ENCODE measurements around the gene USP31.

The USP31 gene

DNA sequence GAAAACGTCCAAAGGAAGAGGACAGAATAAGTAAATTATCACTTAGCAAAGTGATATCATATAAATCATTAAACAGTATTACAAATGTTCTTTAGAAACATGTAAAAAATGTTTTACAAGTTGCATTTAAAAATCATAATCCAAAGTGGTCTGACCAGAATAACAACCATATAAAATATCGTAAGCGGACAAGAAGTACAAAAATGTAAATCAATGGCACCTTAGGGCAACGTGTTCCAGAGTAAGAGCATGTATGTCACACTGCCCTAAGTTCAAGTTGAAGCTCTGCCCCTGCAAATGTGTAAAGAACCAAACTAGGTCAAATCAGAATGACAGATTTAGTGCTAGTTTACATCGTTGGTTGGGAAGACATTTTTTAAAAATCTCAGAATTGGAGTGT, 11.4 kb downstream of the USP31 start:
- H3K27ac ChIP-seq, result no peak overlapping the region
- no peak for DNase-seq (ENCODE audit: low read depth, low spot score)

DNA sequence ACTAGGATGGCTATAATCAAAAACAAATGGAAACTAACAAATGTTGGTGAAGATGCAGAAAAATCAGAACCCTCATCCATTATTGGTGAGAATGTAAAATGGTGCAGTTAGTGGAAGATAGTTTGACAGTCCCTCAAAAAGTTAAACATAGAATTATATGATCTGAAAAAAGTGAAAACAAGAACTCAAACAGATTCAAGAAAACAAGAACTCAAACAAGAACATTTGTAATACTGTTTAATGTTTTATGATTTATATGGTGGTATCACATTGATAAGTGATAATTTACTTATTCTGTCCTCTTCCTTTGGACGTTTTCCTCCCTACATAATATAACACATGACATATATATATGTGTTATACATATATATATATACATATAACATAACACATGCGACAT, 12.0 kb downstream of the USP31 start:
- H3K27ac ChIP-seq, result no peak overlapping the region
- no peak for DNase-seq (ENCODE audit: low read depth, low spot score)

DNA sequence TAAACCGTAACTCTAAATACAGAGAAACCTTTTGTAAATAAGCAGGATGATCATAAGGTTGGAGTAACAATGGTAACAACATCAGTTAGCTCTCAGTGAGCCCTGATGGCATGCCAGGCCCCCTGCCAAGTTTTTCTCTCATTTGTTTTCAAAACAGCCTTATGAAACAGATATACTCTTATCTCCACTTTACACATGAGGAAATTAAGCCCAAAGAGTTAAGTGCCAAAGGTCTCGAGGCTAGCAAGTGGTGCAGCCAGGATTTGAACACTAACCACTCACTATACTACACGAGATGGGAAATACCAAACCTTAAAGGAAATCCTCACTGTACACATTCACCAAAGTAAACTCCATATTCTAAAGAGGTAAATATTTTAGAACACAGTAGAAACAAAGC, 15.0 kb downstream of the USP31 start:
- H3K27ac ChIP-seq, result no peak overlapping the region
- no peak for DNase-seq (ENCODE audit: low read depth, low spot score)

DNA sequence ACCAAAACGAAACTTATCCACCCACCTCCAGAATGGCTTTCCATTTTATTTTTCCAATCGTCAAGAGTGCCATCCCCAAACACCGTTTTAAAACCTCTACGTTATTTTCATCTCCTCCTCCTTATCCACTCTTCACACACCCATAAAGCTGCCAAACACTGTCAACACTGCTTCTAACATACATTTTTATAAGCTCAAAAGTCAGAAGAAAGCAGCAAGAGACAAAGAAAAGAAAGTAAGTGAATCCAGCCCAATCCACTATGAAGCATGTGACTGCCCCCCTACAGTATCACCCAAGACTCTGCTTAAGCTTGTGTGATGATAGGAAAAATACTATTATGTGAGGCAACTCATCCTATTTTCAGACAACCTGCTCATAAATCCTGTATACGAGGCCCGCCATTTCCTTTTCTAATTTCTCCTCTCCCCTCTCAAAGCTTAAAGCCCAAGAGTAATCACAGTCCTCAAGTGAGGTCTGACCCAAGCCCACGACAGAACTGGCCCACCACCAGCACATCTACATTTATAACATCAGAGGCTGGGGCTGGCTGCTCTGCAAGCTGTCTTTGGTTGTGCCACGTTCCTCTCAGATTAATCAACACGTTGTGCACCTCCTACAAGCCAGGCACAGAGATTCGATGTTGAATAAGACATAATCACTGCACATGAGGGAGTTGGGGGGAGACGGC, 16.3 kb downstream of the USP31 start:
- DNase-seq (ENCODE audit: low read depth, low spot score), result no peak
- no peak overlapping the region for H3K27ac ChIP-seq

DNA sequence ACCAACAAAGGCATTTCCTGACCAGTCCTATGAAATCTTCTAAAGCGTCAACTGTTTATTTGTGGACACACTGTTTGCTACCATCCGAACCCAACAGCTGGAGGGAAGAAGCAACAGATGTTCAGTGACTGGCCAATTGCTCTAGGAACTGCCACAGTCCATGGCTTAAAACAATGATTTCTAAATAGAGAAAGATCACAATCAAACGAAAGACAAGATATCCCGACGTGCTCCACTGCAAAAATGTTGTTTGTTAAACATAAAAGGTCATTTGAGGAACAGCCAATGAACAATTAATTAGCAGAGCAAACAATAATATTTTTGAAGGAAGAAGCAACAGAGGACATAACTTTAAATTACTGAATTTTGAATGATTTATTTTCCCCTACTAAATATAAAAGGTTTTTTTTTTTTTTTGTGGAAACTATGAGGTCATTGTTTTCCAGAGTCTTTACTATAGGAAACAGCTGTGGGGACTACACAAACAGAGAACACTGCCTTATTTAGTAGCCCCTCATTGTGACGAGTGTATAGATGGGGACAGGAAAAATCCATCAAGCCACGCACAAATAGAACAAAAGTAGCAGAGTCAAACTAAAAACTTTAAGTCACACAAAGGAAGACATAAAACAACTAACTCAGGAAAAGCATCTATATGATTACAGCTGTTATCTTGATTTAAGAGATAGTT, 17.2 kb downstream of the USP31 start:
- H3K27ac ChIP-seq, result no peak overlapping the region

DNA sequence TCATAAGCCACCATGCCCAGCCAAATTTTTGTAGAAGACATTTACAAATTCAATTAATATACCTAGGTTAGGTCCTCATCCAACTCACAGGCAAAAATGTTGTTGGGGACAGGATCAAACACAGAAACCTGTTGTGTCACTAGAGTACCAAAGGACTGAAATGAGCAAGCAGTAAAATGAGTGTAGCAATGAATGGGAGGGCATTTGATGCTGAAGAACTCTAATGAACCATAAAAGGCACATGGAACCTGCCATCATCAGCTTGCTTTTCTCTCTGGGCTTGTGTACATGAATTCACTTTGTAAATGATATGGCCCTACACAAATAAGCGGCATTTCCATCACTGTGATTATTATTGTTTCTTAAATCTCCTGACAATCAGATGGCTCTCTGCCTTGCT, 17.8 kb downstream of the USP31 start:
- no peak overlapping the region for H3K27ac ChIP-seq
- DNase-seq (ENCODE audit: low read depth, low spot score), result no peak

More for the DNA sequence above, 17.2 kb downstream of the USP31 start:
- no peak for DNase-seq (ENCODE audit: low read depth, low spot score)

DNA sequence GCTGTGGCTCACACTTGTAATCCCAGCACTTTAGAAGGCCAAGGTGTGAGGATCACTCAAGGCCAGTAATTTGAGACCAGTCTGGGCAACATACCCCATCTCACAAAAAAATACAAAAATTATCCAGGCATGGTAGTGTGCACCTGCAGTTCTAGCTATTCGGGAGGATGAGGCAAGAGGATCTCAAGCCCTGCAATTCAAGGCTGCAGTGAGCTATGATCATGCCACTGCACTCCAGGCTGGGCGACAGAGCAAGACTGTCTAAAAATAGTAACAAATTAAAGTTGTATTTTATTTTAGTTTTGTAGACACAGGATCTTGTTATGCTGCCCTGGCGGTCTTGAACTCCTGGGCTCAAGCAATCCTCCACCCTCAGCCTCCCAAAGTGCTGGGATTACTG, 18.2 kb downstream of the USP31 start:
- DNase-seq (ENCODE audit: low read depth, low spot score), result no peak
- H3K27ac ChIP-seq, result no peak overlapping the region

DNA sequence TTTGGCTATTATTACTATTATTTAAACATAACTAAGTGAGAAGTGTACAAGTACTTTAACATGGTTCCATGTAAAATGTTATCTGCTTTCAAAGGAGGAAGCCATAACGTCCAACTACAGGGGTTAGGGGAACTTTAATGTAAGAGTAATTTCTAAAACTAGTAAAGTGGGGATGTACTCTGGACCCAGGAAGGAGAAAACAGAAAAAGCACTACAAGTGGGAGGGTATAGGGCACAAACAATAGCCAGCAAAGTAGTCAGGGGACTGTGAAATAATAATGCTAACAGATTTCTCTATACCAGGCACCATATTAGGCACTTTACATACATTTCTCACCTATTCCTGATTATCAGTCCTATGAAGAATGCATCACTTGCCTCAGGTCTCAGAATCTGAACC, 19.6 kb downstream of the USP31 start:
- no peak for DNase-seq (ENCODE audit: low read depth, low spot score)
- H3K27ac ChIP-seq, result no peak overlapping the region

DNA sequence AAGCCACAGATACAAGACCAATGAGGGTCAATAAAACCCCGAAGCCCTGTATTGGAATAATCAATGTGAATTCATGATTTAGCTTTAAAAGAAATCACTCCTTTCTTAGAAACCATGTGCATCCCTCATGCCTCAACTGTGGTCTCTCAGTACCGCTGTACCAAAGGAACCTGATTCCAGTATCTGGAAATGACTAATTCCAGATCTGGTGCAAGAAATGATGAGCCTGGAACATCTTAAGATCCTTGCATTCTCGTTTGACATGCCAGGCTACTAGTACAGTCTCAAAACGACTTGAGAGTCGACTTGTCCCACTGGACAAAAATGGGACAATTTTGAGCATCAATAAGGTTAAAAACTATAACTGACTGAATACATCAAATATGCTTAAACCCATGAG, 21.2 kb downstream of the USP31 start:
- no peak overlapping the region for H3K27ac ChIP-seq
- no peak for DNase-seq (ENCODE audit: low read depth, low spot score)

DNA sequence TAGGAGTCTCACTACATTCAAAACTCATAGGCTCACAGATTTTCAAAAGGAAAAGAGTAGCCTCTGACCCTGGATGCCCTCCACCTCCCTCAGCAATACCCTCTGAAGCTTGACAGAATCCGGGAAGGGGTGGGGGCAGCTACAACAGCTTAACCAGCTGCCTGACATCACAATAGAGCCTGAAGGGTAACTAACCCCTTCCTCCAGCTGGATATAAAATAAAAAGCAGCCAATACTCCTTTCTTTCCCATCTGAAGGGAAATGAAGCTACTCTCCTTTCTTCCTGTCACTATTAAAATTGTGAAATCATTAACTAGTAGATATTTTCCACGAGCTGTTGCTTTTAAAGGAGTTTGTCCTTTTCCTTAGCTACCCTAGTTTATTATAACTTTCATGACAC, 24.0 kb downstream of the USP31 start:
- no peak for DNase-seq (ENCODE audit: low read depth, low spot score)
- H3K27ac ChIP-seq, result peak overlapping the region; percentile 34

DNA sequence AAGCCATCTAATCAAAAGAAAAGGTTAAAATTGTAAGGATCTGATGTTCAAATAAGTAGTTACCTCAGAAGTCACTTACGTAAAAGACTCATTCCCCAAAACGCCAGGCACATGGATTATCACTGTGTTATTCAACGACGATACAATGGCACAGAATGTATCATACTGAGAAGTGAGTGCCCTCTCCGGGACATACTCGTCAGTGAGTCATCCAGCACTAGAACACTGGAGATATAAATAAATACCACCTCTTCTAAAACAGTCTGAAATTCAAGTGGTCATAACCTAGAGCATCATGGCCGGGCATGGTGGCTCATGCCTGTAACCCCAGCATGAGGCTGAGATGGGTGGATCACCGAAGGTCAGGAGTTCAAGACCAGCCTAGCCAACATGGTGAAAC, 24.9 kb downstream of the USP31 start:
- peak; percentile 71 for DNase-seq (ENCODE audit: low read depth, low spot score)
- H3K27ac ChIP-seq, result peak overlapping the region; percentile 34

DNA sequence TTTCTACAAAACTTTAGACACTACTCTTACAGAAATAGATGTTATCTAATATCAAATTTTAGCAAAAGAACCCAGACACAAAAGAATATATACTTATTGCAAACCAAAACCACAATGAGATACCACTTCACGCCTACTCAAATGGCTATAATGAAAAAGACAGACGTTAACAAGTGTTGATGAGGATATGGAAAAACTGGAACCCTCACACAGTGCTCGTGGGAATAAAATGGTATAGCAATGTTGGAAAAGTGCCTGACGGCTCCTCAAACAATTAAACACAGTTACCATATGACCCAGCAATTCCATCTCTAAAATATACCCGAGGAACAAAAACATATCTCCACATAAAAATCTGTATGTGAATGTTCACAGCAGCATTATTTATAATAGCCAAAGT, 27.1 kb downstream of the USP31 start:
- no peak for DNase-seq (ENCODE audit: low read depth, low spot score)
- H3K27ac ChIP-seq, result no peak overlapping the region

DNA sequence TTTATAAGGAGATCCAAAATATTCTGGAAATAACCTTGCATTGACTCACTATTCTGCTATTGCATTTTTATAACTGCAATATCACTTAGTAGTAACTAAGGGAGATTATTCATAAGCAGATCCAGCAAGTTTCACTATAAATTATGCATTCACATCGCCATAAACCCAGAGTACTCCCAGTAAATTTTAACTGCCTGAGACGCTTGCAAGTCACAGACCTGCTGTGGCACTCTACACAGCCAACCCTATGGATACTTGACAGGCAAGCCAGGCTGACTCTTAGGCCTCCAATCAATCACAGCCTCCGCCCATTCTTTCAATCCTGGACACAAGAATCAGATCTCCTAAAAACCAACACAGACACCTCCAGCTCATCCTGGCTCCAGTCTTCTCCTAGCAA, 28.2 kb downstream of the USP31 start:
- DNase-seq (ENCODE audit: low read depth, low spot score), result no peak
- H3K27ac ChIP-seq, result peak overlapping the region; percentile 51

DNA sequence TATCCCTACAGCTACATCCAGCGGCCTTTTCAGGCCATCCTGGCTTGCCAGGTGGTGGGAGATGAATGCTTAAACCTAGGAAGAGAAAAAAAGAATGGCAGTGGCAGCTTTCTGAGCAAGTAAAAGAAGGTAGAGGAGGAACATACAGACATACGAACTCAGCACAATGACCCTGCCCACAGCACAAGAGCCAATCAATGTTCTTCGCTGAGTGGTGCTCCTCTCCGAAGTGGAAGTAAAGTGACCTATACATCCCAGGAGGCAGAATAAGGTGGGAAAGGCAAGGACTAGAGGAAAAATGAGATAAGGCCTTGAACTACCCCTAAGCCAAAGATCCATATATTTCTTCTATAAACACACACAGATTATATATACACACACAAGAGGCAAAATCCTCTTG, 28.7 kb downstream of the USP31 start:
- H3K27ac ChIP-seq, result peak overlapping the region; percentile 51

DNA sequence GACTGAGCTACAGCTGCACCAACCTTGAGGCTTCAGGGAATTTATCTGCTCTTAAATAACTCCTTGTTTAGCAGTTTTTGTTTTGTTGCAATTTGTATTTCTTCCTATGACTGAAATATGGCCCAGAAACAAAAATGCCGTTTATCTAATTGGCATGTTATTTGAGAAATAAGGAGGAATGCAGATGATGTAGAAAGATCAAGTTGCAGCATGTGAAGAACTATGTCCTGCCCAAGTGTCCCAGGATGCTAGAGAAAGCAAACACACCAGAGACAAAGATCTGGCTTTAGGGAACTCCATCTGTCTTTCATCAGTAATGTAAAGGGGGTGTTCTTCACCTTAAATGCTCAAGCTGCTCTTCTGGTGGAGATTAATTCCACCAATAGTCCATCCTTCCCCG, 29.7 kb downstream of the USP31 start:
- H3K27ac ChIP-seq, result peak overlapping the region; percentile 51
- DNase-seq (ENCODE audit: low read depth, low spot score), result no peak

More for the DNA sequence above, 28.7 kb downstream of the USP31 start:
- no peak for DNase-seq (ENCODE audit: low read depth, low spot score)

DNA sequence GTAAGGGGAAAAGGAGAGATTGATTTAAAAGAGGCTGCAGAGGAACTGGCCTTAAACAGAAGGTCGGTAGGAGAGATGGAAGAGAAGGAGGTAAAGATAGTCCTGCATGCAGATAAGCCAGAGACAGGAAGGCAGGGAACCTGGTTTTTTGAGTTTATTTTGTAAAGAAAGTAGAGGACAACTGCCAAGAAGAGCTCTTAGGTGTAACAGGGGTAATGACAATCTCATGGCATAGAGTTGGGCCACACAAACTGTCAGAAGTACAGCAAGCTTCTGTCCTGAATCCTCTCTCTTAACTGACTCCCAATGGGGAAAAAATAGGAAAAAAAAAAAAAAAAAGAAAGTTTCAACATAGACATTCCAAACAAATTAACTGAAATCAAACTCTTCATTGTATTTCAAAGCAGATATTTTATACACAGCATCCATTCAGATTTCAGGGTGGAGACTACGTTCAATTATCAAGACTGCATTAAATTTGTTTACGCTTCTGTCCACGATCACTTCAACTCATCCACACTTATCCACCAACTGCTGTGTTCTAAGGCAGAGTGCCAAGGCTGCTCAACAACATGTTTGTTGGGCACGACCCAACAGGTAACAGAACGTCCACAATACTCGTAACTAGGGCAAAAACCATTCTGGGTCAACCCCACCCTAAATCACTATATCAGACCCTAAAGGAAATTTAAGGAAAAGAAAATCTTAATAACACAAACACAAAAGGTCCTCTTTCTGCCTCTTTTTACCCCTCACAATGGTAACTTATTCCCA, 34.9 kb downstream of the USP31 start:
- no peak for DNase-seq (ENCODE audit: low read depth, low spot score)
- H3K27ac ChIP-seq, result no peak overlapping the region

DNA sequence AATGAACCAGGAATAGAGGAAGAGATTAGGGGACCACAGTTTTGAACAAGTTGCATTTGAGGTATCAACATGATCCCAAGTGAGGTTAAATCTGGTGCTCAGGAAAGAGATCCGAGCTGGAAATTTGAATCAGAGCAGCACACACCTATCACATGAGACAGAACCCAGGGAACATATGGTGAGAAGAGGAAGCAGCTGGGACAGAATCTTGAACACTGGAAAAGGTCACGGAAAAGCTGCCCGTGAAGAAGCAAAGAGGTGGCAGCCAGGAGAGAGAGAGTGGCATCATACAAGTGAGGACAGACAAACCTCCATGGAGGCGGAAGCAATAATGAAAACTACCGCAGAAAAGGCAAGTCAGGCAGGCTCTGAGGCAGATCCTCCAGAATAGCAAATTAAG, 36.1 kb downstream of the USP31 start:
- H3K27ac ChIP-seq, result no peak overlapping the region
- DNase-seq (ENCODE audit: low read depth, low spot score), result no peak

DNA sequence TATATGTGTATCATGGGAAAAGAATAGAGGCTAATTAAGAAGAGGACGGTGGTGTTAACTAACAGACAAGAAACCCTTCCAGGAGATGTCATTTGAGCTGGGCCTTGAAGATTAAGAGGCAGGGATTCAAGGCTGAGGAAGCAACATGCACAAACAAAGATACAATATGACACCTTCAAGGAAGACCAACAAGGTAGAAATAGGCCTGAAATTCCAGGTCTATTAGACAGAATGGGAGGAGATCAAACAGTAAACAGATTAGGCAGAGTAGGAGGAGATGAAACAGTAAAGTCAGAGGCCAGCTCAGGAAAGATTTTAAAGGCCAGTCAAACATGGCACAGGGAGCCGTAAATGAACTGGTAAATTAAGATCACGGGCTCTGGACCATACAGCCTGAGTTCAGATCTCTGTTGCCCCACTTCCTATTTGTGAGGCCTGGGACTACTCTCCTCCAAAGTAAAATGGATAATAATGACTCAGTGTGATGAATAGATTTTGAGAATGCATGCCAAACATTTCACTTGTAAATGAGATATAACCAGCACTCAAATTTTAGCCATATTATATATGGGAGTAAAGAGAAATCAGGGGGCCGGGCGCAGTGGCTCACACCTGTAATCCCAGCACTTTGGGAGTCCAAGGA, 38.9 kb downstream of the USP31 start:
- DNase-seq (ENCODE audit: low read depth, low spot score), result no peak
- peak overlapping the region; percentile 72 for H3K27ac ChIP-seq

DNA sequence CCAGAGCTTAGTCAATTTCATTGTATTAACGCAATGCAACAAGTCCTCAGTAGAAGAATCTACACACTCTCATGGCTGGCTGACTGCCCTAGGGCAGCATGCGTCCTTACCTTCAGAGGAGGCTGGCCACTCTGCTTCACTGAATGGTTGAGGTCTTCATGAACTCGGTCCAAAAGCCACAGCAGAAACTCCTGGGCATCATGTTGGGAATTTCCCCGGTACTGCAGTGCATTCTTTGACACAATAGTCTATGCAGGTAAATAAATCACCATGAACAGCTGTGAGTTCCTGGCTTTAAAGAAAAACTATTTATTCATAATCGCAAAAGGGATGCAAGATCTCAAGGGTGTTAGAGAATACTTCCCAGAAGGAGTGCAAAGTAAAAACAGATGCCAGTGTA, 41.3 kb downstream of the USP31 start:
- no peak for DNase-seq (ENCODE audit: low read depth, low spot score)
- H3K27ac ChIP-seq, result no peak overlapping the region

DNA sequence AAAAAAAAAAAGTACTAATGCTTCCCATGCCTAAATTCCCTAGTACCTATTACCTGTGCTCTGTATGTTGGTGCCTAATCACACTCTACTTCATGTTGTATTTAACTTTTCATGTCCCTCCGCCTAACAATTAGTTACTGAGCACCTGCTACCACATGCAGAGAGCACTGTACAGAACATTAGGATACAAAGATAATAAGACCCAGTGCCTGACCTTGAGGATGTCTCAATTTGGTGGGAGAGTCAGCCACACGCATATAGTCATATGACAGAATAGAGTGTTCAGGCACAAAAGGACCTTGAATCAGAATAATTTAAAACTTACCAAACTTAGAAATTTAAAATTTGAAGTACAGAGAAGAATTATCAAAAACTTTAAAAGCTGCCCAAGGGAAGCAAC, 42.1 kb downstream of the USP31 start:
- H3K27ac ChIP-seq, result no peak overlapping the region
- DNase-seq (ENCODE audit: low read depth, low spot score), result no peak

DNA sequence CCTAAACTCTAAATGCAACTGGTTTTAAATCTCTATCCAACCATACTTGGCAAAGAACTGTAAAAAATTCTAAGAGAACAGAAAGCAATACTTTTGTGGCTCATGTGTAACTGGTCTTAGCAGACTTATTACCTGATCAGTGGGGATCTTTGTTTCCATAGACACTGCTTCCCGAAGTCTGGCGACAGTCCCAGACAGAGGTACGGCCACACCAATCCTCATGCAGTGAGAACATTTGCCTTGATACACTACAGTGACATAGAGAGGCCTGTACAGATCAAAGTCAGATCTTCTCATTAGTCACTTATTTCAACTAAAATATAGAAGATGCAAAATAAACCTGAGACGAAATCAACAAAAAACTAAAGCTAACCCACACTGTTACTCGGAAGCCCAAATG, 43.9 kb downstream of the USP31 start:
- H3K27ac ChIP-seq, result no peak overlapping the region
- DNase-seq (ENCODE audit: low read depth, low spot score), result no peak
